NCI-H1417 (cell line): ENCODE results near the gene CLSTN1.
"Not testable (repeated sequence)": the region's sequence is repeated elsewhere in the genome, so short reads cannot be mapped to it uniquely, and the experiment has no call there.

Experiments used
- DNase-seq, 3 experiments: peaks; one replicate each; lab custom pipeline; 2025; lab: John Stamatoyannopoulos, UW

CLSTN1 gene

DNA sequence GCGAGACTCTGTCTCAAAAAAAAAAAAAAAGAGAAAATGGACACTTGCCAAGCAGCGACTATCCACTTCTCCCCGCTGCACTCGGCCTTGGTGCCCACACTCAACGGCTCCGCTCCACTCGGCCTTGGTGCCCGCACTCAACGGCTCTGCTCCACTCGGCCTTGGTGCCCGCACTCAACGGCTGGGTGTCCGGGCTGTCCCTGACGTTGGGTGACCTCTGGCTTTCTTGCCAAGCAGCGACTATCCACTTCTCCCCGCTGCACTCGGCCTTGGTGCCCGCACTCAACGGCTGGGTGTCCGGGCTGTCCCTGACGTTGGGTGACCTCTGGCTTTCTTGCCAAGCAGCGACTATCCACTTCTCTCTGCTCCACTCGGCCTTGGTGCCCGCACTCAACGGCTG is 61.3 kb downstream of the CLSTN1 start:
- not testable (repeated sequence) for DNase-seq

GRCh38 chr1:9761855-9762254 is 61.9 kb downstream of the CLSTN1 start:
- DNase-seq = no peak

DNA sequence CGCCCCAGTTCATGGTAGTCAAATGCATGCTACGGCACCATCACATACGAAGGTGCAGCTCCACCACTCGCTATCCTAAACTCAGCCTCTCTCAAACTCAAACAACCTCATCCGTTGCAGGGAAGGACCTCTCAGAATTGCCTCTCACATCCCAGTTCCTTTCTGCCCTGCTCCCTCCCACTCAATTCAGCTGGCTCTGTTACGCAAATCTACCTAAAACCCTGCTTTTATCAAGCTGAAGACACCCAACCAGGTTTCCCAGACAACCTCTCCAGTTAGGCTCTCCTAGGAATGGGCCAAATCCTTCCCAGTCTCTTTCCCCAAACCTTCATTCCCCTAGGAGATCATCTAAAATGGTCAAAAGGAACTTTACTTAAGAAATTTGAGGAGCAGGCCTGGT is 62.9 kb downstream of the CLSTN1 start:
- DNase-seq = no peak

GRCh38 chr1:9759939-9760338 is 63.8 kb downstream of the CLSTN1 start:
- no peak for DNase-seq

GRCh38 chr1:9758559-9759121 is 65.1 kb downstream of the CLSTN1 start:
- no peak for DNase-seq

DNA sequence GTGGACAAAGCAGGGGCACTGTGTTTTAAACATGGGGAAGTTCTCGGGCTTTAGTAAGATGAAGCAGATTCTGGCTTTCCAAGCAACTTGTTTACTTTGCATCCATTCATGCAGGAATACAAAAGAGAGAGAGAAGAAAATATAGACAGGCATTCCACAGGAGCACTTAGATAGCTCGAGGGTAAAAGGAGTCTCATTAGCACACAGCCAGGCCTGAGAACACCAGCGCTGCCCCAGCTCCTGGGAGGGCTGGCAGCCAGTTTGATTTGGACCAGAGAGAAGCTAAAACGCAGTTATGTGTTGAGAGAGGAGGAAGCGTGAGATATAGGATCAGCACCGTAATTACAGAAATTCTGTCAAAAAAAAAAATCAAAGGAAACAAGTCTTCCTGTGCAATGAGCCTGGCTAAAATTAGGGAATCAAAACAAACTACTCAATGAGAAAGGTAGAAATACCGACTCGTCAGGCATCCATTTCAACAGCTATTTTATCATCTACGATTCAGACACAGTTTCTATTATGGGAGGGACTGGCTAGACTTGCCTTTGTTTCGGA is 68.2 kb downstream of the CLSTN1 start:
- DNase-seq = no peak

DNA sequence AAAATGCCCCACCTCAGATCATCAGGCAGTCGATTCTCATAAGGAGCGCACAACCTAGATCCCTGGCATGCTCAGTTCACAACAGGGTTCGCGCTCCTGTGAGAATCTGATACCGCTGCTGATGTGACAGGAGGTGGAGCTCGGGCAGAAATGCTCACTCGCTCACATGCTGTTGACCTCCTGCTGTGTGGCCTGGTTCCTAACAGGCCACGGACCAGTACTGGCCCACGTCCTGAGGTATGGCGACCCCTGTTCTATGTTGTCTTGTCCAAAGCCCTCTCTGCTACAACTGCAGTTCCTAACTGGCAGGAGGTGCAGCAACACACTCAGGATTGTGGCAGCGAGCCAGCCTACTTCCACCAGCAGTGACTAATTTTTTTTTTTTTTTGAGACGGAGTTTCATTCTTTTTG is 70.6 kb downstream of the CLSTN1 start:
- DNase-seq = no peak

DNA sequence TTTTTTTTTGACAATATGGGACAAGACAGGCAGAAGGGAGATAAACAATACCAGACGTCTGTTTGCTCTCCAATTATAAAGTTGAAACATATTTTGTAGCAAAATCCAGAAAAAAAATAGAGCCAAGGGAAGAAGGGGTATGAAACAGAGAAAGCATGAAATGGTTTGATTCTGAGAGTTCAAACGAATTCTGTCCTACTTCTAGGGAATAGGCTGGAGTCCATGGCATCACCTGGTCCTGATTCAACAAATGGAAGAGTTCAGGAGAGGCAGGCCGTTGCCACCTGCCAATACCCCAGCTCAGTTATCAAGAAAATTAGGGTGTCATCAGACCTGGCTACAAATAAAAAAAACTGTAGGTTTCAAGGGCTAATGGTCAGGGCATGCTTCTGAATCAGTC is 71.8 kb downstream of the CLSTN1 start:
- DNase-seq = no peak

GRCh38 chr1:9749361-9749760 is 74.4 kb downstream of the CLSTN1 start:
- no peak for DNase-seq

- DNase-seq = not testable (repeated sequence)
Measured at GRCh38 chr1:9748391-9748790, 75.4 kb downstream of the CLSTN1 start.

- no peak for DNase-seq
Measured at GRCh38 chr1:9746651-9747050, 77.1 kb downstream of the CLSTN1 start.

DNA sequence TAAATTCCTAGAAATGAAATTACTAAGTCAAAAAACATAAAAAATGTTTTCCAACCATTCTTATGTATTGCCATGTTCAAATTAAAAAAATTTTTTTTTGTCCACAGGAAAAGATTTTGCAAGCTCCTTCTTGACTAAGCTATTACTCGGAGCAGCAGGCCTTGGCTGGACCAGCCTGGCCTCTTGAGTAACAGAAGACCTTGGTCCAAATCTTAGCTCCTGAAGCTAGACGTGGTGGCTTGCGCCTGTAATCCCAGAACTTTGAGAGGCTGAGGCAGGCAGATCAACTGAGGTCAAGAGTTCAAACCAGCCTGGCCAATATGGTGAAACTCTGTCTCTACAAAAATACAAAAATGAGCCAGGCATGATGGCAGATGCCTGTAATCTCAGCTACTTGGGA is 77.6 kb downstream of the CLSTN1 start:
- no peak for DNase-seq

- DNase-seq = no peak
Measured at GRCh38 chr1:9744106-9744799, 79.5 kb downstream of the CLSTN1 start.

- no peak for DNase-seq
Measured at GRCh38 chr1:9737671-9738070, 86.1 kb downstream of the CLSTN1 start.

DNA sequence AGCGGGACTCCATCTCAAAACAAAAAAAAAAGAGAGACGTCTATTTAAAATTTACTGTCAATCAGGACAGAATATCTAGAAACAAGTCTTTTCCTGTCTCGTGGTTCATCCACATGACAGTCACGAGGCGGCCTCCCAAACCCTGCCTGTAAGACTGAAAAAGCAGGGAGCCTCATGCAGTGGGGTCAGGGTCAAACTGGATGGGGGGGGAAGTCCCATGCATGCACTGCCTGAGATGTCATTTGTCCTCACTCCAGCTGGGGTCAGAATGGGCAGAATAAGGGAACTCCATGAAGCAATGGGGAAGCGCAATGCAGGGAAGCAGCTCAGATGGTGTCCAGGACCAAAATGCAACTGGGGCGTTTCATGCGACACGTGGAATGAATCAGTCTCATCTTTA is 86.7 kb downstream of the CLSTN1 start:
- no peak for DNase-seq

DNA sequence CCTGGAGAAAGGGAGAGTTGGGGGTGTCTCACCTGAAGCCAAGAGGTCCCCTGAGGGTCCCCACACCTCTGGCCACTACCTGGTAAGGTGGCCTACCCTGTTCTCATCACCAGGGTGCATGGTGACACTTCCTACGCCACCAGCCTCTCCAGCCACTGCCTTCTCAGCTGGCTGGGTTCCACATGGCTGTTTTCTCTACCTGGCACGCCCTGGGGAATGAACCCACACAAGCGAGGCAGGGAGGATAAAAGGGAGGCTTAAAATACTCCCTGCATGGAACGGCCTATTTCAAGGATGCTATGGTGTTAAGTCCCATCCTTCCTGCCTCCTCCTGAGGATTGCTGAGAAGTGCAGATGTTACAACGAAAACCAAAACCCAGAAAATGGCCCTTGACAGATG is 87.5 kb downstream of the CLSTN1 start:
- DNase-seq = no peak

DNA sequence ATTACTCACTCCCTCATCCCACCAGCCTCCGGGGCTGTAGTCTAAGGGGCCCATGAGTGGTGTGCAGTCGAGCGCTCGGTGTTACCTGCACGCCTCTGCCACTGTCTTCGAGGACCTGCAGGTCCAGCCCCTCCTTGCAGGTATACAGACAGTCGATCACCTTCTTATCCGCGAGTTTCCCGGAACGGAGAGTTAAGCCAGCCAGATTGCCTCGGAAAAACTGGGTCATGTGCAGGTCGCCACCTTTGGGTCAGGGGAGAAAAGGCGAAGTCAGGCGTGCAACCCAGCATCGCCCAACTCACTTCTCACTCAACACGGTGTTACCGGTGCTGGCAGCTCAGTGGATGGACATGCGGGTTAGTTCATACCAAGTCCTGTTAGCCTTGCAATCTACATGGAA is 88.0 kb downstream of the CLSTN1 start:
- DNase-seq = no peak

DNA sequence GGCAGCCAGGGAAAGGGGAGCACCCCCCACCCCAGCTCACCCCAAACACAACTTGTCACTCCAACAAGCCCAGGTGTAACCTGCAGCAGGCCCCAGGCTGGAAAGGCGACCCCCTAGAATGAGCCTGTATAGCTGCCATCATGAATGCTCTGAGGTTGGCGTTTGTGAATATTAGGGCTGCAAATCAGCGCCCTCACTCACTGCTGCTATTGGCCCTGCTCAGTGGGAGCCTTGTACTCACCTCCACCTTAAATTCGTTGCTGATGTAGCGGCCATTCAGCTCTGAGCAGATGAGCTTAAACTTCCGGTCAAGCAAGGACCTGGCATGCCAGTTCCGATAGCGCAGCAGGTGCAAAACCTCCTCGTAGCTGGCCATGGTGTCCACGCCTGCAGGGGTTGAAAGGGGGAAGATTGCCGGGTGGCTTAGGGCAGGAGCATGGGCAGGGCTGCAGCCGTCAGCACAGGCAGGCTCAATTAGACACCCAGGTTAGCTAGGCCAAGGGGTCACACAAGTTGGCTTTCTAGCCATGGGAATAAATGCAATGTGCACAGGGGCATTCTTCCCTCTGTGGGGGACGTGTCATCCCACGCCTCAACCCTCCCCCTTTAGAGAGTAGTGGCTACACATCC is 90.5 kb downstream of the CLSTN1 start:
- no peak for DNase-seq

DNA sequence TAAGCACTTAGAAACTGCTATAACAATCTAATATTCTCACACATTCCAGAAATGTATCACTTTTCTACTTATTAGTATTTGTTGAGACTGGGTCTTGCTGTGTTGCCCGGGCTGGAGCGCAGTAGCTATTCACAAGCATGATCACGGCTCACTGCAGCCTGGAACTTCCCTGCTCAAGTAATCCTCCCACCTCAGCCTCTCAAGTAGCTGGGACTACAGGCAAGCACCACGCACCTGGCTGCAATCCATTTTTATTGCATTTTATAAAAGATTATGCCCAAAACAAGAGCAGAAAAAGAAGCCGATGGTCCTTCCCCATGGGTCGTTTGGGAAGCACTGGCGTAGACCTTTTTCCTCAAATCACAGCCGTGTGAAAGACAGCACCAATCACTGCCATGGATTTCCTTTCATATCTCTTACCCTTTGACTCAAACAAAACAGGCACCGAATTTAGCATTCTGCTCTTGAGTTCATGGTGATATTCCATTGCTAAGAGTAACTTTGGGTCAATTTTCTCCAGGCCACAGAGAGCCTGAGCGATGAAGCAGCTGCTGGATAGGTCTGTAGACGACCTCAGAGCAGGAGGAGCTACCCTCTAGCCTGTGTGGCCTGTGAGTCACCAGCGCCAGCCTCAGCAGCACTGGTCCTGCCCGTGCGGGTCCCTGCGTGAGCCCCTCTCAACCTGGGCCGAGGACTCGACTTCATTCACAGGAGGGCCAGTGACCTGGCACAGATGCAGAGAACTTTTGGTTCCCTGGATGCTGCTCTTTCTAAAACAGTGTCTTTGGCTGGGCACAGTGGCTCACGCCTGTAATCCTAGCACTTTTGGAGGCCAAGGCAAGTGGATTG is 91.4 kb downstream of the CLSTN1 start:
- DNase-seq = no peak

- DNase-seq = no peak
Measured at GRCh38 chr1:9731561-9731960, 92.2 kb downstream of the CLSTN1 start.

DNA sequence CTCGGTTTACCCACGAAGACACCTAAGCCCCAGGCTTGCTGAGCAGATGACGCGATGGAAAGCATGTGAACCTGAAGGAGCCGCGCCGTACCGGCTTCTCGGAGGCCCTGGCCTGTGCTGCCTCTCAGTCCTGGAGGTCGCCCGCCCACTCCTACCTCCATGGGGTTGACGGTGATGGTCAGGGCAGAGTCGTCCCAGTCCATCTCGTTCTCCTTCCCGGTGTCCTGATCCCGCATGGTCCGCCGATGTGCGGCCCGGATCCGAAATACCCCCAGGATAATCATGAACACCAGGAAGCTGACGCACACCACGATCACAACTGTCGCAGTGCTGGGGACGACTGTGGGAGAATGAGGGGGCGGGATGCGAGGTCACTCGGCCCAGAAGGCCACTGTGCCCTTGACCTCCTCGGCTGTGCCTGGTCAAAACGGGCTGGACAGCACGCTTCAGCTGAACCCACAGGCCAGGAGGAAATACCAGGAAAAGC is 92.7 kb downstream of the CLSTN1 start:
- DNase-seq = no peak
